GM21526 (cell line): ENCODE data around the gene CBR1.
"Not testable (repeated sequence)": the region's sequence is repeated elsewhere in the genome, so short reads cannot be mapped to it uniquely, and the experiment has no call there.

Experiments
- ATAC-seq: cut with Tn5 transposase; IDR thresholded peaks from one replicate; pipeline ENCODE4 v1.9.1; 2021; ENCODE audit warnings: moderate library complexity; ENCODE audit not compliant: unreplicated experiment, low FRiP score

CBR1 gene

GRCh38 chr21:36077758-36078157 is 7.9 kb downstream of the CBR1 start:
- ATAC-seq: no peak

GRCh38 chr21:36079010-36079649 is 9.3 kb downstream of the CBR1 start:
- ATAC-seq: no peak

GRCh38 chr21:36079671-36080070 is 9.8 kb downstream of the CBR1 start:
- no peak for ATAC-seq

GRCh38 chr21:36080386-36080785 is 10.6 kb downstream of the CBR1 start:
- ATAC-seq: no peak

GRCh38 chr21:36082237-36082664 is 12.4 kb downstream of the CBR1 start:
- no peak for ATAC-seq

- no peak for ATAC-seq
Measured at GRCh38 chr21:36087362-36088138, 17.7 kb downstream of the CBR1 start.

- ATAC-seq: no peak
Measured at GRCh38 chr21:36089946-36090345, 20.1 kb downstream of the CBR1 start.

- ATAC-seq: no peak
Measured at GRCh38 chr21:36092681-36093080, 22.9 kb downstream of the CBR1 start.

GRCh38 chr21:36093512-36093911 is 23.7 kb downstream of the CBR1 start:
- ATAC-seq: no peak

GRCh38 chr21:36096398-36097290 is 26.8 kb downstream of the CBR1 start:
- no peak for ATAC-seq

- ATAC-seq: no peak
Measured at GRCh38 chr21:36097427-36098181, 27.8 kb downstream of the CBR1 start.

- no peak for ATAC-seq
Measured at GRCh38 chr21:36098182-36098532, 28.3 kb downstream of the CBR1 start.

- ATAC-seq: no peak
Measured at GRCh38 chr21:36099000-36099399, 29.2 kb downstream of the CBR1 start.

GRCh38 chr21:36099695-36100211 is 29.9 kb downstream of the CBR1 start:
- not testable (repeated sequence) for ATAC-seq

GRCh38 chr21:36100971-36101641 is 31.3 kb downstream of the CBR1 start:
- no peak for ATAC-seq

- ATAC-seq: no peak
Measured at GRCh38 chr21:36103434-36103833, 33.6 kb downstream of the CBR1 start.

GRCh38 chr21:36104317-36105300 is 34.8 kb downstream of the CBR1 start:
- no peak for ATAC-seq

GRCh38 chr21:36105327-36105842 is 35.6 kb downstream of the CBR1 start:
- no peak for ATAC-seq
